GM10248 (cell line): ENCODE measurements around the gene SLC44A2.

Experiments used
- CTCF ChIA-PET: fragments of 300-600 bp; sonication (Branson Sonifier 250); formaldehyde crosslinking; extraction: SDS; loops from one replicate; lab custom pipeline; 2021; ENCODE audit warnings: antibody characterized with exemption; lab: Yijun Ruan, JAX
- POLR2A ChIA-PET: fragments of 350-650 bp; sonication (Branson Sonifier 250); formaldehyde crosslinking; extraction: SDS; loops from one replicate; lab custom pipeline; 2020; ENCODE audit warnings: antibody characterized with exemption; lab: Yijun Ruan, JAX
- DNase-seq: peaks from one replicate; pipeline ENCODE4 v3.0.0; 2012; ENCODE audit errors: extremely low spot score
- CTCF ChIP-seq: IDR thresholded peaks from 2 replicates; pipeline ENCODE4 v1.5.1; 2012; ENCODE audit warnings: mild to moderate bottlenecking, low read depth; ENCODE audit errors: extremely low read depth, missing control alignments, control extremely low read depth

SLC44A2 gene

GRCh38 chr19:10691178-10691881 lies 66.0 kb downstream of the SLC44A2 start:
- ChIA-PET CTCF (interaction anchor here (1.0 to 7.0 kb wide), 5 partner anchors 10 to 111 kb away, joined by 3 to 39 read pairs (median 6); partner anchors contain the start of genes DNM2 and QTRT1), POLR2A (no interaction called here)
- DNase-seq = no peak
- no peak for TF ChIP-seq CTCF

- ChIA-PET POLR2A (no interaction called here), CTCF (interaction anchor here (1.0 to 7.0 kb wide), 6 partner anchors 9 to 111 kb away, joined by 3 to 39 read pairs (median 6); partner anchors contain the start of genes DNM2 and QTRT1)
- TF ChIP-seq CTCF = no peak
- no peak for DNase-seq
These were observed 66.5 kb downstream of the SLC44A2 start for GRCh38 chr19:10691883-10692282.

GRCh38 chr19:10692673-10693264 lies 67.4 kb downstream of the SLC44A2 start:
- ChIA-PET CTCF (interaction anchor here (0.7 to 7.0 kb wide), 5 partner anchors 8 to 111 kb away, joined by 3 to 39 read pairs (median 4); partner anchors contain the start of genes DNM2 and QTRT1), POLR2A (interaction anchor here (0.7 kb wide), 1 partner anchor 45 kb away, joined by 10 read pairs; no protein-coding TSS in a partner anchor)
- no peak for TF ChIP-seq CTCF
- DNase-seq = no peak
